ENCODE results near the gene RNF151. TPM values are rescaled to one million over a fixed set of nuclear protein-coding genes. Genes with fewer than 3 reads are reported as not detected.
A peak's percentile ranks its signal among the peaks of the same experiment; 100 is the strongest.

Gene RNF151
- total and polyA plus RNA-seq, 2 of the 13 experiments (the other 11 are each of a cell fraction or from before 2014, with no cell fraction given): not detected

DNA sequence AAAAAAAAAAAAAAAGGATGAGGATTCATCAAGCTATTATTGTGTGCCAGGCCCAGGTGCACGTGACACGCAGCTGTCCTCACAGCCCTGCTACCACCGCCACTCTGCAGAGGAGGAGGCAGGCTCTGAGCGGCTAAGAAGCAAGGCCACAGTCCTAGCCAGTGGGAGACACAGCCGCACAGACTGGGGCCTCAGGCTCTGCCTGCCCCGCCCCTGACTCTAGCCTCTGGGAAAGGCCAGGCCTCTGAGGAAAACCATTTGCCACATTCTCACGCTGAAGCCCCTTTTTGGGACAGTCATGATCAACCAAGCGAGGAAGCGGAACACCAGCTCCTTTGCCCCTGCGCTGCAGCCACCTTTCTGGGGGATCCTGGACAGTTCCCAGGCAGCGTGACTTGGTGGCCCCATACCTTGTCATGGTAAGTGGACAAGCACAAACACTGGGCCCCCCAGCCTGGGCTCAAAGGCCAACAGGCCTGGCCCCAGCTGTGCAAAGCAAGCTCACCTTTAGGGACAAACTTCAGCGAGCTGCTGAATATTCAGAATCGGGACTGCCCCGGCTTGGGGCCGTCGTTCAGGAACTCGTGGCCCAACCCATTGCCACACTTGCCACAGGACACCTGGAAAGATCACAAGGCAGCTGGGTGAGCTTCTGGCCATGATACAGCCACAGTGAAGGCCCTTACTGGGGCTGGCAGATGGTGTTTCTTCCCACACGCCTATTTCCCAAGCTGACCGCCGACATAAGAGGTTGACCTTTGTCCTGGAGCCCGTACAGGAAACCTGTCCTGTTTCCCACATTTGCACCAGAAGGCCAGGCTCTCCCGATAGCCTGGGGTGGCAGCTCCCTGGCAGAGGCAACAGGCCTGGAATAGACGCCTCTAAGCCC is 26.1 kb upstream of the RNF151 start (continued):
- TF ChIP-seq, protein P1, sequence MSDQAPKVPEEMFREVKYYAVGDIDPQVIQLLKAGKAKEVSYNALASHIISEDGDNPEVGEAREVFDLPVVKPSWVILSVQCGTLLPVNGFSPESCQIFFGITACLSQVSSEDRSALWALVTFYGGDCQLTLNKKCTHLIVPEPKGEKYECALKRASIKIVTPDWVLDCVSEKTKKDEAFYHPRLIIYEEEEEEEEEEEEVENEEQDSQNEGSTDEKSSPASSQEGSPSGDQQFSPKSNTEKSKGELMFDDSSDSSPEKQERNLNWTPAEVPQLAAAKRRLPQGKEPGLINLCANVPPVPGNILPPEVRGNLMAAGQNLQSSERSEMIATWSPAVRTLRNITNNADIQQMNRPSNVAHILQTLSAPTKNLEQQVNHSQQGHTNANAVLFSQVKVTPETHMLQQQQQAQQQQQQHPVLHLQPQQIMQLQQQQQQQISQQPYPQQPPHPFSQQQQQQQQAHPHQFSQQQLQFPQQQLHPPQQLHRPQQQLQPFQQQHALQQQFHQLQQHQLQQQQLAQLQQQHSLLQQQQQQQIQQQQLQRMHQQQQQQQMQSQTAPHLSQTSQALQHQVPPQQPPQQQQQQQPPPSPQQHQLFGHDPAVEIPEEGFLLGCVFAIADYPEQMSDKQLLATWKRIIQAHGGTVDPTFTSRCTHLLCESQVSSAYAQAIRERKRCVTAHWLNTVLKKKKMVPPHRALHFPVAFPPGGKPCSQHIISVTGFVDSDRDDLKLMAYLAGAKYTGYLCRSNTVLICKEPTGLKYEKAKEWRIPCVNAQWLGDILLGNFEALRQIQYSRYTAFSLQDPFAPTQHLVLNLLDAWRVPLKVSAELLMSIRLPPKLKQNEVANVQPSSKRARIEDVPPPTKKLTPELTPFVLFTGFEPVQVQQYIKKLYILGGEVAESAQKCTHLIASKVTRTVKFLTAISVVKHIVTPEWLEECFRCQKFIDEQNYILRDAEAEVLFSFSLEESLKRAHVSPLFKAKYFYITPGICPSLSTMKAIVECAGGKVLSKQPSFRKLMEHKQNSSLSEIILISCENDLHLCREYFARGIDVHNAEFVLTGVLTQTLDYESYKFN (CRISPR knock-in tag; conservative IDR thresholded peaks at IDR 0.05): peak; percentile 100
- TF ChIP-seq IRF2 (CRISPR knock-in tag; IDR thresholded peaks at IDR 0.05): peak; percentile 78
- TF ChIP-seq SMAD9 (CRISPR knock-in tag; IDR thresholded peaks at IDR 0.05): no peak
- TF ChIP-seq MYNN (CRISPR knock-in tag; IDR thresholded peaks at IDR 0.05; ENCODE audit: low read depth): no peak; the same call in 1 of the 2 replicates
- TF ChIP-seq KAT7 (CRISPR knock-in tag; IDR thresholded peaks at IDR 0.05; ENCODE audit: borderline replicate concordance): no peak
- TF ChIP-seq NFATC3 (CRISPR knock-in tag; IDR thresholded peaks at IDR 0.05): no peak
- no peak for TF ChIP-seq NFE2 (CRISPR knock-in tag; IDR thresholded peaks at IDR 0.05)
- TF ChIP-seq ZFP36L2 (CRISPR knock-in tag; IDR thresholded peaks at IDR 0.05): 0 out of 2 replicates have a peak, but pooled peaks have one; percentile 22
- no peak; the same call in 1 of the 2 replicates for TF ChIP-seq ZNF3 (CRISPR knock-in tag; IDR thresholded peaks at IDR 0.05)
- no peak for TF ChIP-seq MLLT10 (CRISPR knock-in tag; IDR thresholded peaks at IDR 0.05)
- TF ChIP-seq ZNF33B (CRISPR knock-in tag; IDR thresholded peaks at IDR 0.05): no peak
- TF ChIP-seq CC2D1A (CRISPR knock-in tag; IDR thresholded peaks at IDR 0.05): no peak
- no peak for TF ChIP-seq MAF1 (CRISPR knock-in tag; IDR thresholded peaks at IDR 0.05; ENCODE audit: borderline replicate concordance)
- no peak for TF ChIP-seq ZNF768 (CRISPR knock-in tag; IDR thresholded peaks at IDR 0.05)
- TF ChIP-seq ADNP (CRISPR knock-in tag; IDR thresholded peaks at IDR 0.05): no peak
- peak; percentile 74 for TF ChIP-seq ISL2 (CRISPR knock-in tag; IDR thresholded peaks at IDR 0.05)
- TF ChIP-seq ZKSCAN1 (IDR thresholded peaks at IDR 0.05; ENCODE audit: low read length): no peak
- TF ChIP-seq CREB3 (CRISPR knock-in tag; IDR thresholded peaks at IDR 0.05): no peak; the same call in 1 of the 2 replicates
- TF ChIP-seq ZBTB43 (CRISPR knock-in tag; conservative IDR thresholded peaks at IDR 0.05): peak; percentile 92
- no peak for TF ChIP-seq EED (CRISPR knock-in tag; IDR thresholded peaks at IDR 0.05)
- no peak for TF ChIP-seq MTF1 (CRISPR knock-in tag; IDR thresholded peaks at IDR 0.05)
- peak; percentile 80; the same call in 1 of the 2 replicates for TF ChIP-seq HNRNPL (IDR thresholded peaks at IDR 0.05; ENCODE audit: low read depth, low read length)
- TF ChIP-seq ATF3 (CRISPR knock-in tag; IDR thresholded peaks at IDR 0.05): 0 out of 2 replicates have a peak, but pooled peaks have one; percentile 22

Measured in HepG2 (cell line).